ENCODE results near the gene IGFBP1.
"Not testable (repeated sequence)": the region's sequence is repeated elsewhere in the genome, so short reads cannot be mapped to it uniquely, and the experiment has no call there.

IGFBP1 gene

DNA sequence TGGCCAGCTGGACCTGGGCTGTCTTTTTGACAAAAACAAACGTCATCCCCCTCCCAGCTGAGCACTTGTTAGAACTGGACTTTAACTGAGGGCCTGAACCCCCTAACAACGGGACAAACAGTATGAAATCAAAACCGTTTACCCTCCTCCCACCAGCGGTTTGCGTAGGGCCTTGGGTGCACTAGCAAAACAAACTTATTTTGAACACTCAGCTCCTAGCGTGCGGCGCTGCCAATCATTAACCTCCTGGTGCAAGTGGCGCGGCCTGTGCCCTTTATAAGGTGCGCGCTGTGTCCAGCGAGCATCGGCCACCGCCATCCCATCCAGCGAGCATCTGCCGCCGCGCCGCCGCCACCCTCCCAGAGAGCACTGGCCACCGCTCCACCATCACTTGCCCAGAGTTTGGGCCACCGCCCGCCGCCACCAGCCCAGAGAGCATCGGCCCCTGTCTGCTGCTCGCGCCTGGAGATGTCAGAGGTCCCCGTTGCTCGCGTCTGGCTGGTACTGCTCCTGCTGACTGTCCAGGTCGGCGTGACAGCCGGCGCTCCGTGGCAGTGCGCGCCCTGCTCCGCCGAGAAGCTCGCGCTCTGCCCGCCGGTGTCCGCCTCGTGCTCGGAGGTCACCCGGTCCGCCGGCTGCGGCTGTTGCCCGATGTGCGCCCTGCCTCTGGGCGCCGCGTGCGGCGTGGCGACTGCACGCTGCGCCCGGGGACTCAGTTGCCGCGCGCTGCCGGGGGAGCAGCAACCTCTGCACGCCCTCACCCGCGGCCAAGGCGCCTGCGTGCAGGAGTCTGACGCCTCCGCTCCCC lies at the start of gene IGFBP1:
Gene IGFBP1, plus strand, starts transcription at position 304 of the 808 bp plus-strand sequence. Its CDS starts 165 bp downstream, at position 469.
- DNase-seq = peak; percentile 12

- not testable (repeated sequence) for DNase-seq
These were observed 49.4 kb upstream of the IGFBP1 start for GRCh38 chr7:45838852-45839251.

DNA sequence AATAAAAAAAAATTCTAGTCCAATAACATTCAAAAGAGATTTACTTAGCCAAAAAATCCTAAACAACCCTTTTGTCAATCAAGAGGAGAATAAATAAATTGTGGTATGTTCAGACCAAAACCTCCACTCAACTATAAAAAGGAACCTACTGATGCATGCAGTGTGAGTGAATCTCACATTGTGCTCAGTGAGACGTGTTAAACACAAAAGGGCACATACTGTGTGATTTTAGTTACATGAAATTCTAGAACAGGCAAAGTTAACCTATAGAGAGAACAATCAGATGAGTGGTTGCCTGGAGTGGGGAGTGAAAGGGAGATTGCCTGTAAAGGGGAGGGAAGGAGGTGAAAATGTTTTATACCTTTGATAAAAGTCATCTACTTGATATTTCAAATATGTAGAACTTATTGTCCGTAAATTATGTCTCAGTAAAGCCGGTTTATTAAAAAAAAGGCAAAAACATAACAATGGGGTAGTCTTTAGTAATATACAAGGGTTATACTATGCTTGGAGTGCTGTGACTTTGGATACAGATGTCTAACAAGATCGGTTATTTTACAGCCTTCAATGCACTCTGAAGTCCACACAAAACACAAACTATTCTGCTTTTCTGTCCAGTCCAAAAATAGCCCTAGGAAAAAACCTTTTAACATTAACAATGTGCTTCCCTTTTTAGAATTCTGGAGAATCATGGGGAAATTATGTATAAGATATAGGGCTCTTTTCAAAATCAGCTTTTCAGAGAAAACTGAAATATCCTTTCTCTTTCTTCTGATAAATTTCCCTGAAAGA lies 46.2 kb upstream of the IGFBP1 start:
- peak; percentile 65 for DNase-seq

DNA sequence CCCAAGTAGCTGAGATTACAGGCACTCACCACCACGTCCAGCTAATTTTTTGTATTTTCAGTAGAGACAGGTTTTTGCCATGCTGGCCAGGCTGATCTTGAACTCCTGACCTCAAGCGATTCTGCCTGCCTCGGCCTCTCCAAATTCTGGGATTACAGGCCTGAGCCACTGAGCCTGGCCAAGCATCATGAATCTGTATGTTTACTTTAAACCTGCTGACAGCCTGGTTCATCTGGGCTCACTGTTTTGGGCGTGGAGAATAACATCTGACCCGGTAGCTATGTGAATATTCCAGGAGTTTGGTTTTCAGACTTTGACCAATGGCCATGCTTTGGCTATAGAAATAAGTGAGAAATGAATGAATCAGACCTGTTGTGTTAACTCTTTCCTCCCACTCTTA lies 41.8 kb upstream of the IGFBP1 start:
- DNase-seq = not testable (repeated sequence)

DNA sequence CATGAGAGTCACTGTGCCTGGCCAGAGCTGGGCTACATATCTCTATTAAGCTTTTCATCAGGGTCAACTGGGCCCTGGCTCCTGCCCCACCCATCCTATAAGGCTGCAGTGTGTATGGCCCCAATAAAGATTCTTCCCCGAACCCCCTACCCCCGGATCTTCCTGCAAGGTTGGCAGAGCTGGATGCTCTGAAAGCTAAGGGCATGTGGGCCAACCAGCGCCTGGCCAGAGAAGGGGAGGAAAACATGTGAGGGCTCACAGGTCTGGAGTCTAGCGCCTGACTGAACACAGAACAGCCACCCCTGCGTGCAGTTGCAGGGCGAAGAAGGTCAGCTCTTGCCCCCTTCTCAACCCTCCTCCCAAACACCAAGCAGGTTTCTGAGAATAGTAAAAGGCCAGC lies 39.6 kb upstream of the IGFBP1 start:
- not testable (repeated sequence) for DNase-seq

DNA sequence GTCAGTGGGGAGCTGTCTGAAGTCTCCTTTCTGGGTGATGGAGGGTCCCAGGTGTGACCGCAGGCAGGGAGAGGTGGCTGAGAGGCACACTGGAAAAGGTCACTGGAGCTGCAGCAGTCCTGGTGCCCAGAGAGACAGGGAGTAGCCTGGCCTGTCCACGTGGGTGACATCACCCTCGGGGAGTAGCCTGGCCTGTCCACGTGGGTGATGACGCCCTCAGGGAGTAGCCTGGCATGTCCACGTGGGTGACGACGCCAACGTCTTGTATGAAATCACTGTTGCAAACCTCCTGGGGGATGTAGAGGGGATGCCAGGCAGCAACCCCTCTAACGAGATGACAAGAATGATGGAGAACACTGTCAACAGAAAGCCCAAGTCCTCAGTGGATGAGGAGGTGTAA lies 35.3 kb upstream of the IGFBP1 start:
- DNase-seq = not testable (repeated sequence)

DNA sequence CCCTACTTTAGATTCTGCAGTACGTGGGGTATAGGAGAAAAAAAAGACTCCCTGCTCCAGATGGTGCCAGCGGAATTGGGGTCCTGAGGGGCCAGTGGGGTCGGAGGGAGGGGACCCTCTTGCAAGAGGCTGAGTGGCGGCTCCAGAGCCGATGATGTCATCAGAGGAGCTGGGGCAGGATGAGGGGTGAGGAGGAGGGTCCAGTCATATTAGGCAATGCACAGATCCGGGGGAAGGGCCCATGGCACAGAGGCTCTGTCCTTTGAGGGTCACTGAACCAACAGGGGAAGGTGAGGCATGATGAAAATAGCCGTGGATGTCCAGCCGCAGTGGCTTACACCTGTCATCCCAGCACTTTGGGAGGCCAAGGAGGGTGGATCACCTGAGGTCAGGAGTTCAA lies 34.8 kb upstream of the IGFBP1 start:
- DNase-seq = not testable (repeated sequence)

DNA sequence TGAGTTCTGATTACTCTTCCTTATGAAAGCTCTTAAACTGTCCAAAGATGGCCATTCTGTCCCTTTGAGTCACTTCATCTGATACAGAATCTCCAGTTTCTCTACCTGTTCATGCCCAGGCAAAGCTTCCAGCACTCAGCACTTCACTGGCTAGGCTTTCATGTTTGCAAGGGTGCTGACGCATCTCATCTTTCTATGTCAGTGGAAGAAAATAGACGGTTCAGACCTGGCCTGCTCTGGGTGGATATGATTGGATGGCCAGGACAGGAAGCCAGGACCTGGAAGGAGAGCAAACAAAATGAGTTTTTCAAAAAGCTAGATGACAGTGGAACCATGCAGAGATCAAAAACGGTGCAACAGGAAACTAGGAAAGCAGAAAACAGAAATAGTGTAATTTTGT lies 32.6 kb upstream of the IGFBP1 start:
- DNase-seq = not testable (repeated sequence)

DNA sequence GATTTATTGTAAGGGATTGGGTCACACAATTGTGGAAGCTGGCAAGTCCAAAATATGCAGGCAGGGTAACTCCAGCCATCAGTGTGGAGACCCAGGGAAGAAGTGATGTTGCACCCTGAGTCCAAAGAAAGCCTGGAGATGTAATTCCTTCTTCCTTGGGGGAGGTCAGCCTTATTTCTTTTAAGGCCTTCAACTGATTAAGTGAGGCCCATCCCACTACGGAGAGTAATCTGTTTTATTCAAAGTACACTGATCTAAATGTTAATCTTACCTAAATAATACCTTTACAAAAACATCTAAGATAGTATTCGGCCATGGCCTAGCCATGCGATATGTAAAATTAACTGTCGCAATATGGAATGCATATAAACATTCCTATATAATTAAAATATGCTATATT lies 31.4 kb upstream of the IGFBP1 start:
- not testable (repeated sequence) for DNase-seq

- DNase-seq = no peak
These were observed 24.6 kb upstream of the IGFBP1 start for GRCh38 chr7:45863715-45864114.

GRCh38 chr7:45865594-45866410 lies 22.5 kb upstream of the IGFBP1 start:
- DNase-seq = no peak

DNA sequence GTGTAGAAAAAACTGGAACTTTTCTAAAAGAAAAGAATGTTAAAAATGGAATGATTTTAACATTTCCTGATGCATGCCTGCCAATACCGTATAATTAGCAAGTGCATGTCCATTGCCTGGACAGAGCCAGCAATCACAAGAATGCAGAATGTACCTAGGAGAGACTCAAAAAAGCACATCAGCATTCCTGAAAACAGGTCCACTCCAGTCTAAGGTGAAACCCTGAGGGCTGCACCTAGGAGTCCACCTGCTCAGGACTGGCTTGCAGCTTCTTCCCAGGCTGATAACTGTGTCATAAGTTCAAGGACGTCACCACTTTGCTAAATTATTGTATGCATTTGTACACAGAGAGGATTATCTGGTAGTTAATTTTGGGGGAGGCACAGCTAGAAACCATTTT lies 20.8 kb upstream of the IGFBP1 start:
- no peak for DNase-seq

- no peak for DNase-seq
These were observed 18.9 kb upstream of the IGFBP1 start for GRCh38 chr7:45869426-45869825.

DNA sequence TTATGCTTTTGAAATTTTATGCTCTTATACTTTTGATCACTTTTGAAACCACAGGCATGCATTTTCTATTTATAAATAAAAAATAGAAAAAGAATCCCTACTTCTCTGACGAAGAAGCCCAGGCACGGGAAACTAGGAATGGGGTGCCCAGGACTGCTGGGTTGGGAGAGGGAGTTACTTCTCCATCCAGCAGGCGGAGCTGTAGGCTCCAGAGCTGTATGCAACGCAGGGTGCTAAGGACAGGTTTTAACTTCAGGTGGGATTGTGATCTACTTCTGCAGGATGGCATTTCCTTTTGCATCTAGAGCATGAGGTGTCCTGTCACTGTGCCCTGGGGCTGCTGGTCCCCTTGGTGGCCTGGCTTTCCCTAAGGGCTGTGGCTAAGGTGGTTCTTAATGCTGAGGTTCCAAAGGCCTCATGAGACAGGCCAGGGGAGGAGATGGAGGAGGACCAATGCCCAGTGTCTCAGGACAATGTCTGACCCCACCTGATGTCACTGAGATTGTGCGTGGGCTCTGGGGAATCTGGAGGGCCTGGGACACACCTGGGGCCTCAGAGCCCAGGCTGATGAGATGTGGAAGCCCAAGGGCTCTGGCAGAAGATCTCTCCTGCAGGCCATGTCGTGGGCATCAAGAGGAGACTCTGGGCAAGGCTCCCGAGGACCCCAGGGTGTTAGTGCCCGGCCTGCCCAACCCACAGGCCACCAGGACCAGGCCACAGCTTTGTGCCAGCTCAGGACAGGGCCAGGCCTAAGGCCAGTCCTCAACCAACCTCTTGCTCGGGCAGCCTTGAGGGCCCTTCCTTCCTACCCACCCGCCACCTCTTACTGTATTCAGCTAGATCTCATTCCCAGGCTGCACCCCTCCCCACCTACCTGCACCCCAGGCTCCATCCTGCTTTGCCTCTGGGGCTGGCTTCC lies 15.9 kb upstream of the IGFBP1 start:
- no peak for DNase-seq

GRCh38 chr7:45873035-45873354 lies 15.3 kb upstream of the IGFBP1 start, which contains the start of gene CCDC201:
TSS of gene CCDC201 (minus strand) at chr7:45873082. CDS start at chr7:45873007, 75 bp downstream.
- no peak for DNase-seq

DNA sequence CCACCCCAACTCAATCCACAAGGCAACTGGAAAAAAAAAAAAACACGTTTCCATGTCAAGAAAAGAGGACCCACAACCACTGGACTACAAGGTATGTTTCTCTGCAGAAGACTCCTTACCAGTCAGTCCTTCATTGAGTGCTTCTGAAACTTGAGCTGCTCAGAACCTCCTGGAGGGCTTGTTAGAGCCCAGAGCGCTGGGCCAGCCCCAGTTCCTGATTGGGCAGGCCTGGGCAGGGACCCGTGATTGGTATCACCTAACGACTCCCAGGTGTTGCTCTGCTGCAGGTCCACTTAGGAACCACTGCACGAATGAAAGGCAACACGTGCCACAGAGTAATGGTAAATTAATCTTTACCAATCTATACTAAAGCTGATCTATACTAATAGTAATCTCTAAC lies 14.9 kb upstream of the IGFBP1 start:
- peak; percentile 55 for DNase-seq

GRCh38 chr7:45874408-45875131 lies 13.7 kb upstream of the IGFBP1 start:
- no peak for DNase-seq

GRCh38 chr7:45876519-45876918 lies 11.8 kb upstream of the IGFBP1 start:
- DNase-seq = no peak

DNA sequence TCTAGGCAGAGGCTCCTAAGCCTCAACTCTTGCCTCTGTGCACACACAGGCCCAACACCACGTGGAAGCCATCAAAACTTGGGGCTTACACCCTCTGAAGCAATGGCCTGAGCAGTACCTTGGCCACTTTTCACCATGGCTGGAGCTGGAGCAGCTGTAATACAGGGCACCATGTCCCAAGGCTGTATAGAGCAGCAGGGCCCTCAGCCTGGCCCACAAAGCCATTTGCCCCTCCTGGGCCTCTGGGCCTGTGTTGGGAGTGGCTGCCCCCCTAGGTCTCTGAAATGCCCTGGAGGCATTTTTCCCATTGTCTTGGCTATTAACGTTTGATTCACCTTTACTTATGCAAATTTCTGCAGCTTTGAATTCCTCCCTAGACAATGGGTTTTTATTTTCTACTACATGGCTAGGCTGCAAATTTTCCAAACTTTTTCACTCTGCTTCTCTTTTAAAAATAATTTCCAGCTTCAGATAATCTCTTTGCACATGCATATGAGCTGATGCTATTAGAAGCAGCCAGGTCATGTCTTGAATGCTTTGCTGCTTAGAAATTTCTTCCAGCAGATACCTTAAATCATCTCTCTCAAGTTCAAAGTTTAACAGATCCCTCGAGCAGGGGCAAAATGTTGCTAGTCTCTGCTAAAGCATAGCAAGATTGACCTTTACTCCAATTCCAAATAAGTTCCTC lies 9.7 kb upstream of the IGFBP1 start:
- no peak for DNase-seq

GRCh38 chr7:45880433-45880860 lies 7.8 kb upstream of the IGFBP1 start:
- DNase-seq = no peak

- no peak for DNase-seq
These were observed 7.0 kb upstream of the IGFBP1 start for GRCh38 chr7:45881280-45881758.

Data from NCI-H2171 treated with DMSO at 0.1 percent for 48 hours (cell line).